ENCODE measurements around the gene CZIB.
"Not testable (repeated sequence)": the region's sequence is repeated elsewhere in the genome, so short reads cannot be mapped to it uniquely, and the experiment has no call there.

CZIB gene

GRCh38 chr1:53189061-53189460, 31.4 kb downstream of the CZIB start:
- no peak for DNase-seq (ENCODE audit: low read depth in 3 of 3, low spot score in 1 of 3)

GRCh38 chr1:53188099-53188498, 32.3 kb downstream of the CZIB start:
- DNase-seq (ENCODE audit: low read depth in 3 of 3, low spot score in 1 of 3): no peak

GRCh38 chr1:53187401-53187800, 33.0 kb downstream of the CZIB start:
- no peak for DNase-seq (ENCODE audit: low read depth in 3 of 3, low spot score in 1 of 3)

- DNase-seq (ENCODE audit: low read depth in 3 of 3, low spot score in 1 of 3): no peak
Measured at GRCh38 chr1:53186533-53186932, 33.9 kb downstream of the CZIB start.

GRCh38 chr1:53185955-53186297, 34.5 kb downstream of the CZIB start:
- not testable (repeated sequence) for DNase-seq (ENCODE audit: low read depth in 3 of 3, low spot score in 1 of 3)

- DNase-seq (ENCODE audit: low read depth in 3 of 3, low spot score in 1 of 3): no peak
Measured at GRCh38 chr1:53183095-53183990, 37.1 kb downstream of the CZIB start.

GRCh38 chr1:53182716-53183094, 37.7 kb downstream of the CZIB start:
- DNase-seq (ENCODE audit: low read depth in 3 of 3, low spot score in 1 of 3): no peak

GRCh38 chr1:53182111-53182593, 38.3 kb downstream of the CZIB start:
- peak; percentile 31 to 69 (median 54) for DNase-seq (ENCODE audit: low read depth in 3 of 3, low spot score in 1 of 3)

GRCh38 chr1:53180951-53181350, 39.5 kb downstream of the CZIB start:
- no peak for DNase-seq (ENCODE audit: low read depth in 3 of 3, low spot score in 1 of 3)

- DNase-seq (ENCODE audit: low read depth in 3 of 3, low spot score in 1 of 3): no peak
Measured at GRCh38 chr1:53180226-53180625, 40.2 kb downstream of the CZIB start.

- DNase-seq (ENCODE audit: low read depth in 3 of 3, low spot score in 1 of 3): no peak
Measured at GRCh38 chr1:53176452-53177208, 43.8 kb downstream of the CZIB start.

- DNase-seq (ENCODE audit: low read depth in 3 of 3, low spot score in 1 of 3): no peak
Measured at GRCh38 chr1:53174971-53175913, 45.2 kb downstream of the CZIB start.

- no peak for DNase-seq (ENCODE audit: low read depth in 3 of 3, low spot score in 1 of 3)
Measured at GRCh38 chr1:53172426-53173128, 47.9 kb downstream of the CZIB start.

- DNase-seq (ENCODE audit: low read depth in 3 of 3, low spot score in 1 of 3): no peak
Measured at GRCh38 chr1:53166912-53167311, 53.5 kb downstream of the CZIB start.

- DNase-seq (ENCODE audit: low read depth in 3 of 3, low spot score in 1 of 3): no peak
Measured at GRCh38 chr1:53166366-53166765, 54.1 kb downstream of the CZIB start.

GRCh38 chr1:53165408-53165961, 54.9 kb downstream of the CZIB start:
- no peak for DNase-seq (ENCODE audit: low read depth in 3 of 3, low spot score in 1 of 3)

All from stimulated activated CD4-positive, alpha-beta T cell treated with anti-CD3 and anti-CD28 coated beads, TNF-alpha, amount 100 ng/mL, for 1 hour (primary cell).